Fibroblast of lung (primary cell): ENCODE data around the gene PPP1R9B.

ENCODE experiments used
- EZH2 ChIP-seq: IDR thresholded peaks from 2 replicates; pipeline ENCODE4 v1.5.1; 2012; ENCODE audit warnings: low read length, control low read depth, mild to moderate bottlenecking; ENCODE audit errors: missing control alignments
- TF ChIP-seq, protein P1 (sequence below), 2 donors: IDR thresholded peaks in 1 of 2; conservative IDR thresholded peaks in 1 of 2; 1 replicate in 1 of 2; 2 replicates in 1 of 2; pipeline ENCODE4 v1.5.1; 2011 to 2012; ENCODE audit warnings: low read length in 2 of 2, control low read depth in 1 of 2, inconsistent platforms in 1 of 2, low read depth in 1 of 2, mild to moderate bottlenecking in 1 of 2

DNA sequence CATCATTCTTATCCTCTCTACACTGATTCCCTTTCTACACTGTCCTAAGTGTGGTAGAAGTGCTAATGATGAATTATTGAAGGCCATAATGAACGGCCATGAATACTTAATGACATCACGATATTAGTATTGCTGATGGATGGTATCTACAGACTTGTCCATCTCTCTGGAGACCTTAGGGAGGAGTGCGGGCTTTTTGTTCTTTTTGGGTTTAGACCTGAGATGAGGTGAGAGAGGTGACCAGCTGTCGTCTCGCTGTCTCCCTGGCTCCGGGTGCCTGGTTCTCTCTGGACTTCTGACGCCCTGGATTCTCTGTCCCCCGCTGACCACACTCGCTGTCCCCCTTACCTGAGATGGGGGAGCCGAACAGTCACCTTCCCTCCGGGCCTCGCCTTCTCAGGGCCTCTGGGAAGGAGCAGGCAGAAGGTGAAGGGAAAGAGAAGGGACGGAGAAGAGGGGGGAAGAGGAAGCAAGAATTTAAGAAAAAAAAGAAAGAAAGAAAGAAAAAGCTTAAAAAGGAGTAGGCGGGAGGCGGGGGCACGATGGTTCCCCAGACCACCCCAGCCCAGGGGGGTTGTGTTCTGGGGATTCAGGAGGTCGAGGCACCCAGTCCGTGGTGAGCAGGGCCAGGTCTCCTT is 32.4 kb upstream of the PPP1R9B start:
- TF ChIP-seq, protein P1, sequence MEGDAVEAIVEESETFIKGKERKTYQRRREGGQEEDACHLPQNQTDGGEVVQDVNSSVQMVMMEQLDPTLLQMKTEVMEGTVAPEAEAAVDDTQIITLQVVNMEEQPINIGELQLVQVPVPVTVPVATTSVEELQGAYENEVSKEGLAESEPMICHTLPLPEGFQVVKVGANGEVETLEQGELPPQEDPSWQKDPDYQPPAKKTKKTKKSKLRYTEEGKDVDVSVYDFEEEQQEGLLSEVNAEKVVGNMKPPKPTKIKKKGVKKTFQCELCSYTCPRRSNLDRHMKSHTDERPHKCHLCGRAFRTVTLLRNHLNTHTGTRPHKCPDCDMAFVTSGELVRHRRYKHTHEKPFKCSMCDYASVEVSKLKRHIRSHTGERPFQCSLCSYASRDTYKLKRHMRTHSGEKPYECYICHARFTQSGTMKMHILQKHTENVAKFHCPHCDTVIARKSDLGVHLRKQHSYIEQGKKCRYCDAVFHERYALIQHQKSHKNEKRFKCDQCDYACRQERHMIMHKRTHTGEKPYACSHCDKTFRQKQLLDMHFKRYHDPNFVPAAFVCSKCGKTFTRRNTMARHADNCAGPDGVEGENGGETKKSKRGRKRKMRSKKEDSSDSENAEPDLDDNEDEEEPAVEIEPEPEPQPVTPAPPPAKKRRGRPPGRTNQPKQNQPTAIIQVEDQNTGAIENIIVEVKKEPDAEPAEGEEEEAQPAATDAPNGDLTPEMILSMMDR (conservative IDR thresholded peaks at IDR 0.05 in 1 of 2, IDR thresholded peaks at IDR 0.05 in 1 of 2; ENCODE audit: low read depth in 1 of 2, low read length in 2 of 2): no peak
- TF ChIP-seq EZH2: no peak
